Measurements from ENCODE around the gene AZGP1. TPM values are rescaled to one million over a fixed set of nuclear protein-coding genes. Genes with fewer than 3 reads are reported as not detected.
A peak's percentile ranks its signal among the peaks of the same experiment; 100 is the strongest.

Gene AZGP1
- total RNA-seq, 1 donor from 2014 or later, result 87.7 TPM

DNA sequence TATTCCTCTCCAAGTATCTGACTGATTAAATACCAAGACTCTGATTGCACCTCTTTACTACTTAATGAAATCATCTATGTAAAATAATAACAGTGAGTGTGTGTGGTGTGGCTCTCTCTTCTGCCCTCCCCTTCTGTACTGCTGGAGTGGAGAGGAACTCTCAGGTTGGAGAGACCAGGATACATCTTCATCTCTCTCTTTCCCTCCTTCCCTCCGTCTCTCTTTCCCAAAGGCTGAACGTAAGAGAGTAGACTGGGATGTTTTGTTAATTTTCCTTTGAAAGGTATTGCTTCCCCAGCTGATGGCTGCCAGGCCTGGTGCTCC, 46.1 kb downstream of the AZGP1 start:
- Histone ChIP-seq H3K27ac (no peak overlapping the region), H3K4me3 (no peak overlapping the region), H3K36me3 (no peaks in the 10 kb centered on the region), H3K27me3 (no peaks in the 10 kb centered on the region), H3K9me3 (no peaks in the 10 kb centered on the region), H3K4me1 (peaks cover 12% of the 10 kb centered on the region)
- TF ChIP-seq, protein P1, sequence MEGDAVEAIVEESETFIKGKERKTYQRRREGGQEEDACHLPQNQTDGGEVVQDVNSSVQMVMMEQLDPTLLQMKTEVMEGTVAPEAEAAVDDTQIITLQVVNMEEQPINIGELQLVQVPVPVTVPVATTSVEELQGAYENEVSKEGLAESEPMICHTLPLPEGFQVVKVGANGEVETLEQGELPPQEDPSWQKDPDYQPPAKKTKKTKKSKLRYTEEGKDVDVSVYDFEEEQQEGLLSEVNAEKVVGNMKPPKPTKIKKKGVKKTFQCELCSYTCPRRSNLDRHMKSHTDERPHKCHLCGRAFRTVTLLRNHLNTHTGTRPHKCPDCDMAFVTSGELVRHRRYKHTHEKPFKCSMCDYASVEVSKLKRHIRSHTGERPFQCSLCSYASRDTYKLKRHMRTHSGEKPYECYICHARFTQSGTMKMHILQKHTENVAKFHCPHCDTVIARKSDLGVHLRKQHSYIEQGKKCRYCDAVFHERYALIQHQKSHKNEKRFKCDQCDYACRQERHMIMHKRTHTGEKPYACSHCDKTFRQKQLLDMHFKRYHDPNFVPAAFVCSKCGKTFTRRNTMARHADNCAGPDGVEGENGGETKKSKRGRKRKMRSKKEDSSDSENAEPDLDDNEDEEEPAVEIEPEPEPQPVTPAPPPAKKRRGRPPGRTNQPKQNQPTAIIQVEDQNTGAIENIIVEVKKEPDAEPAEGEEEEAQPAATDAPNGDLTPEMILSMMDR (IDR thresholded peaks at IDR 0.05), result no peak
- ATAC-seq, result no peak
- DNase-seq, result no peak
- intact Hi-C loops (cut with DNase I), result no loop called here

DNA sequence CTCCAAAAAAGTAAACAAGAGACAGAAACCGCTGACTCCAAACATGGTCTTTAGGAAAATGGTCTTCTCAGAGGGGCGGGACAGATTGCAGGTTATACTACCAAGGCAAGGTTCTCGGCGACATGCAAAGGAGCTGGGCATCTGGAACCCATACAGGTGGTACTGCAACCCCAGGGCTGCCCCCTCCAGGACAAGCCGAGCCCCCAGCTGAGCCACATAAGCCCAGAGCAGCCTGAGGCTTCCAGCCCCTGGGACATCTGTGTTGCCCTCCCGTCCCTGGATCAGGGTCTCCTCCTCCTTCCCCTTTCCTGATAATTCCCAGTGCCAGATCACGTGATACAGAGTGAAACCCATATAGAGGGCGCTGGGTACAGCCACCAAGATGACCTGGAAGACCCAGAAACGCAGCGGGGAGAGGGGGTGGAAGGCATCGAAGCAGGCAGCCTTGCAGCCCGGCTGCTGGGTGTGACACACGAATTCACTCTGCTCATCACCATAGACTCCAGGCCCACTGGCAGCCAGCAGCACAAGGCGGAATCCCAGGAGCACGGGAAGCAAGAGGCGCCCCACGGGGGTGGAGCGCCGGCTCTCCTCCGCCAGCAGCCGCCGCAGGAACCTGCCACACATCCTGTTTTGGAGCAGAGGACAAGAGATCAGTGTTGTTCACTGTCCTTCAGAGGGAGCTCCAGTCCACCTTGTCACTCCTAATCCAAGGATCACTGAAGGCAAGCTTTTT, 46.7 kb downstream of the AZGP1 start, which contains the start of gene GJC3:
Gene GJC3 (minus strand): TSS at position 627 of the 736 bp plus-strand sequence. CDS start 0 bp downstream, at position 627.
- intact Hi-C loops (cut with DNase I), result no loop called here
- ATAC-seq (peak; percentile 98), DNase-seq (peak; percentile 82)
- H3K27me3 ChIP-seq, result no peaks in the 10 kb centered on the region
- H3K4me1 ChIP-seq, result peaks cover 12% of the 10 kb centered on the region
- H3K4me3 ChIP-seq, result peak within 1 kb of the TSS; percentile 35
- H3K9me3 ChIP-seq, result no peaks in the 10 kb centered on the region
- peak within 1 kb of the TSS; percentile 31 for H3K27ac ChIP-seq
- no peaks in the 10 kb centered on the region for H3K36me3 ChIP-seq
- TF ChIP-seq, protein P1 (IDR thresholded peaks at IDR 0.05), result peak; percentile 50

DNA sequence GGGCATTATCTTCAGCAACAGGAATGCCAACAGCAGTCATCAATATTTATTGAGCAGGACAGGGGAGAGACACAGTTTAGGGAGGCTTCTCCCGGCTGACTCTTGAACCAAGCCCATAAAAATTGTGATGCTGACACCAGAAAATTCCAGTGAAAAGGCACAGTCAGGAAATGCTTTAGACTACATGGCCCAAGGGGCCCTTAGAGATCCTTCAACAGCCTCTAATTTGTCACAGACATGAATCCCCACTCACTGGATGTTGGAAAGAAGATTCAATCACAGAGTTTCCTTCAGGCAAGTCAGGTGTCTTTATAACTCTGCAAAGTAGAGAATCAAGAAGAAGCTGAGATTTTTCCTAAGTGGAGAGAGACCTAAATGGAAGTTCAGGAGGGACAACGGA, 47.6 kb downstream of the AZGP1 start:
- no peak for ATAC-seq
- Histone ChIP-seq H3K4me1 (peaks cover 12% of the 10 kb centered on the region), H3K9me3 (no peaks in the 10 kb centered on the region), H3K27ac (no peak overlapping the region), H3K4me3 (no peak overlapping the region), H3K27me3 (no peaks in the 10 kb centered on the region), H3K36me3 (no peaks in the 10 kb centered on the region)
- DNase-seq, result no peak
- intact Hi-C loops (cut with DNase I), result no loop called here
- TF ChIP-seq, protein P1 (IDR thresholded peaks at IDR 0.05), result no peak

DNA sequence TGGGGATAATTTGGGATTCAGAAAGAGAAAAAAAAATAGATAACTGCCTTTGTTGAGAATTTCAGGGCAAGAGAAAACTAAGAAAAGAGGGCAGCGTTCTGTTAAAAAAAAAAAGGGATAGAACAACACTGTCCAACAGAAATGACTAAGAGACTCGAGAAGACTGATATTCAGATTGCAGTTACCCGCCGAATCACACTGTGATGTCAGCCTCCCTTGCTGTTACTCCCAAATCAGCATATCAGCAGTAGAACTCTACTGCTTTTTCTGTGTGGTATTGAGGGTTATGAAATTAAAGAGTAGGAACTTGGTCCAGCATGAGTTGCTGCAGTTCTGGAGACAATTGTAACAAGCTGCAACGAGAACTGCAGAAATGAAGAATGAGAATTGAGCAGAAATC, 48.3 kb downstream of the AZGP1 start:
- Histone ChIP-seq H3K27me3 (no peaks in the 10 kb centered on the region), H3K4me3 (no peak overlapping the region), H3K27ac (no peak overlapping the region), H3K9me3 (no peaks in the 10 kb centered on the region), H3K36me3 (no peaks in the 10 kb centered on the region), H3K4me1 (peaks cover 12% of the 10 kb centered on the region)
- no peak for DNase-seq
- ATAC-seq, result no peak
- intact Hi-C loops (cut with DNase I), result no loop called here
- TF ChIP-seq, protein P1 (IDR thresholded peaks at IDR 0.05), result no peak

DNA sequence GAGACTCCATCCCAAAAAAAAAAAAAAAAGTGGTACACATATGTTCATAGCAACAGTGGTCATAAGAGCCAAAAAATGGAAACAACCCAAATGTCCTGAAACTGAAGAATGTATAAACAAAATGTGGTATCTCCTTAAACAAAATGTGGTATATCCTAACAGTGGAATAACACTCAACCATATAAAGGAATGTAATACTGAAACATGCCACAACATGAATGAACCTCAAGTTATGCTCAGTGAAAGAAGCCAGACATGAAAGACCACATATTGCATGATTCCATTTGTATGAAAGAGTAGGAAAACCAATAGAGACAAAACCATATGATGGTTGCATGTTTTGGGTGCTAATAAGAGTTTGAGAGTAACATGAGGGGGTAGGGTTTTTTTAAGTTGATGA, 49.5 kb downstream of the AZGP1 start:
- Histone ChIP-seq H3K4me3 (no peak overlapping the region), H3K36me3 (no peaks in the 10 kb centered on the region), H3K27ac (no peak overlapping the region), H3K9me3 (no peaks in the 10 kb centered on the region), H3K4me1 (peaks cover 12% of the 10 kb centered on the region), H3K27me3 (no peaks in the 10 kb centered on the region)
- TF ChIP-seq, protein P1 (IDR thresholded peaks at IDR 0.05), result no peak
- intact Hi-C loops (cut with DNase I), result no loop called here
- ATAC-seq (no peak), DNase-seq (no peak)

Data from upper lobe of right lung (tissue), 1 donor.